T1000 (cell line): Measurements from ENCODE around the gene USP21.
"Not testable (repeated sequence)": the region's sequence is repeated elsewhere in the genome, so short reads cannot be mapped to it uniquely, and the experiment has no call there.

Experiments used
- DNase-seq: peaks from one replicate; lab custom pipeline; 2025; ENCODE audit warnings: mixed read lengths; lab: John Stamatoyannopoulos, UW

USP21 gene, protein sequence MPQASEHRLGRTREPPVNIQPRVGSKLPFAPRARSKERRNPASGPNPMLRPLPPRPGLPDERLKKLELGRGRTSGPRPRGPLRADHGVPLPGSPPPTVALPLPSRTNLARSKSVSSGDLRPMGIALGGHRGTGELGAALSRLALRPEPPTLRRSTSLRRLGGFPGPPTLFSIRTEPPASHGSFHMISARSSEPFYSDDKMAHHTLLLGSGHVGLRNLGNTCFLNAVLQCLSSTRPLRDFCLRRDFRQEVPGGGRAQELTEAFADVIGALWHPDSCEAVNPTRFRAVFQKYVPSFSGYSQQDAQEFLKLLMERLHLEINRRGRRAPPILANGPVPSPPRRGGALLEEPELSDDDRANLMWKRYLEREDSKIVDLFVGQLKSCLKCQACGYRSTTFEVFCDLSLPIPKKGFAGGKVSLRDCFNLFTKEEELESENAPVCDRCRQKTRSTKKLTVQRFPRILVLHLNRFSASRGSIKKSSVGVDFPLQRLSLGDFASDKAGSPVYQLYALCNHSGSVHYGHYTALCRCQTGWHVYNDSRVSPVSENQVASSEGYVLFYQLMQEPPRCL

GRCh38 chr1:161159087-161159912 lies at the start of gene USP21:
TSS of gene USP21 (plus strand) at chr1:161159500. CDS start at chr1:161160641, 1,141 bp downstream.
- peak; percentile 80 for DNase-seq

- no peak for DNase-seq
Measured at GRCh38 chr1:161111117-161111516, 48.2 kb upstream of the USP21 start.

- DNase-seq = no peak
Measured at GRCh38 chr1:161111527-161111926, 47.8 kb upstream of the USP21 start.

- no peak for DNase-seq
Measured at GRCh38 chr1:161113915-161114314, 45.4 kb upstream of the USP21 start.

GRCh38 chr1:161114556-161114955 lies 44.7 kb upstream of the USP21 start:
- no peak for DNase-seq

GRCh38 chr1:161115132-161115711 lies 44.1 kb upstream of the USP21 start:
- no peak for DNase-seq

DNA sequence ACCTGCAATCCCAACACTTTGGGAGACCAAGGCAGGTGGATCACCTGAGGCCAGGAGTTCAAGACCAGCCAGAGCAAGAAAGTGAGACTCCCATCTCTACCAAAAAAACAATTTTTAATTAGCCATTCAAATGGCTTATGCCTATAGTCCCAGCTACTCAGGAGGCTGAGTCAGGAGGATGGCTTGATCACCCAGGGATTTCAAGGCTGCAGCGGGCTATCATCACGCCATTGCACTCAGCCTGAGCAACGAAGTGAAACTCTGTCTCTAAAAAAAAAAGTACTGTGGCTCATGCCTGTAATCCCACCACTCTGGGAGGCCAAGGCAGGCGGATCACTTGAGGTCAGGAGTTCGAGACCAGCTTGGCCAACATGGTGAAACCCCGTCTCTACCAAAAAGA lies 43.3 kb upstream of the USP21 start:
- DNase-seq = not testable (repeated sequence)

DNA sequence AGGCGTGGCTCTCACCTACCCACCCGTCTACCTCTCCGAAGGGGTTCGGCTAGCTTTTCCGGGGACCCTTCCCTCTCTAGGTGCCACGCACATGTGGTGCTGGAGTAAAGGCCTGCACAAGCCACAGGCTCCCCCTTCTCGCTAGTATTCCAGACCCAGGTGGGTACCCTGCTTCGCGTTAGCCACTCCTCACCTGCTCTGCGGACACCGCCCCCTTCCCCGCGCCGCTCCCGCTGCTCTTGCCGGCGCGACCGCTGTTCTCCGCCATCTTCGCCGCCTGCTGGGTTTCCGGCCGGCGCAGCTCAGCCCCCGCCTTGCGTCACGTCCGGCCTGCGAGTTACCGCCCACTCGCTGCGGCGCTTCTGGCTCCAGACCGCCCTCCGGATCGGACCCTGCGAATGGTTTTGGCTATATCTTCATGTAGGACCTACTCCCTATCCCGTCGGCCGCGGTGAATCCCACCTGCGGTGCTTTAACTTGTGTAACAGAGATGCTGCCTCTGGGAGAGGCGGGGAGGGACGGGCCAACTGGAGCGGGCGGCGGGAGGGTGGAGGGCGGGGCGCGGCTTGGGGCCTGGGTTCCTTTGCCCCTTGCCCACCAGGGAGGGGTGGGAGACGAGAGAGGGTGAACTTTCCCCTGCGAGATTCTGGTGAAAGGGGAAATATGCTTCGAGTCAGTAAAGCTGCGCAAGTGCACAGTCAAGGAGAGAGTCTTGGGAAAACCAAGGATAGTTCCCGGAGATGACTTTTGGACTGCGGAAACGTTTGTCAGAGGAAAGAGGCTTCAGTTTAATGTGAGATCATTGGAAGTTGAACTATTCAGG lies 41.3 kb upstream of the USP21 start, which contains the start of the genes NIT1 and PFDN2:
Gene NIT1, plus strand, starts transcription at position 347 of the 823 bp plus-strand sequence. Its CDS starts 72 bp downstream, at position 419.
Gene PFDN2, minus strand, starts transcription at position 279 of the 823 bp plus-strand sequence. Its CDS starts 11 bp downstream, at position 268.
- DNase-seq = peak; percentile 62

GRCh38 chr1:161119092-161119903 lies 40.0 kb upstream of the USP21 start:
- no peak for DNase-seq

GRCh38 chr1:161121042-161121650 lies 38.2 kb upstream of the USP21 start:
- DNase-seq = no peak

GRCh38 chr1:161121834-161122233 lies 37.5 kb upstream of the USP21 start:
- DNase-seq = no peak

- no peak for DNase-seq
Measured at GRCh38 chr1:161122967-161123366, 36.3 kb upstream of the USP21 start.

- no peak for DNase-seq
Measured at GRCh38 chr1:161127649-161128048, 31.7 kb upstream of the USP21 start.

GRCh38 chr1:161128591-161129420 lies 30.5 kb upstream of the USP21 start:
- no peak for DNase-seq

DNA sequence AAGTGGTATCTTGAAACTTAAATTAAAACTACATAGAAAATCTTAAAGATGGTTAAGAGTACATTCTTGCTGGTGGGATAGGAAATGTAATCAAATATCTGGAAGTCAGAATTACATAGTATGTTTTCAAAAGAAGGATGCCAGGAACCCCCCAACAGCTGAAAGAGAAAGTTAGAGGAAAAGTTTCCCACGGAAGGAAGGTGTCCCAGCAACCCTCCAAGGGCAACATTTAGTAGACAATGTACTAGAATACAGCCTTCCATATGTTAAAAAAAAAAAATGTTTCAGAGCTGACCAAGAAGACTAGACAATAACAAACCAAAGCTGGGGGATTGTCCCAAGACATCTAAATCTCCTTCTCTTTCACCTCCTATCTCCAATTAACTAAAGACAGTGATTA lies 29.0 kb upstream of the USP21 start:
- no peak for DNase-seq

DNA sequence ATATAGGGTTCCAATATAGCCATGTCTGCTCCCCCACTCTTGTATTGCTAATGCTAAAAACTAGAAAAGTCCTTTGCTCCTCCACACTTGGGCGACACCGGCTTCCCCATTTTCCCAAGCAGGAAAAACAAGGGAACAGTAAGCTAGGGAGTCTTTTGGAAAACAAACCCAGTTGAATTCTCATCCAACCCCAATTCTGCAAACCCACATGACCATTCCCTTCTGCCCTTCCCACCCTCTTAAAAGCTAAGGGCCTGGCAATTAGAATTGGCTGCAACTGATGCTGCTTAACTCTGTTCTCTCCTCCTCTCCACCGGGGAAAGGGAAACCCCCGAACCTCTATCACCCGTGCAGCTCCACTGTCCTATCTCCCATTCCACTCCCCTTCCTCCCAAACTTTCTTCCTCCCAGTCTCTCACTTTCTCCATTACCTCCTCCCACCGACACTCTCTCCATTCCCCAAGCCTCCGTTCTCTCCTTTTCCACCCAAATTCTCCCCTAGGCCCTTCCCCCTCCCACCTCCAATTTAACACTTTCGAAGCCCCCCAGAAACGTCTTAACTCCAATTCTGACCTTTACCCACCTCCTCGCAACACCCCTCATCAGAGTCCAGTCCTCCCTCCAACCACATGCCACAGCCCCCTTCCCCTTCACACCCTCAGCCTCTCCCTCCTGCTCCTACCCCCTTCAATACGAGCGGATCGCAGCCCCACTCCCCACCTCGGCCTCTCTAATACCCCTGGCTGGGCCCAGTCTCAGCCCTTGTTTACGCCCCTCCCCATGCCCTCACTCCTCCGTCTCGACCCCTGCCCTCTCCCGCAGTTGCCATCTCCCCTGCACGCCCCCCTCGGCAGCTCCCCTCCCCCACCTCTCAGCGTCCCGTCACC lies 27.5 kb upstream of the USP21 start:
- DNase-seq = no peak

DNA sequence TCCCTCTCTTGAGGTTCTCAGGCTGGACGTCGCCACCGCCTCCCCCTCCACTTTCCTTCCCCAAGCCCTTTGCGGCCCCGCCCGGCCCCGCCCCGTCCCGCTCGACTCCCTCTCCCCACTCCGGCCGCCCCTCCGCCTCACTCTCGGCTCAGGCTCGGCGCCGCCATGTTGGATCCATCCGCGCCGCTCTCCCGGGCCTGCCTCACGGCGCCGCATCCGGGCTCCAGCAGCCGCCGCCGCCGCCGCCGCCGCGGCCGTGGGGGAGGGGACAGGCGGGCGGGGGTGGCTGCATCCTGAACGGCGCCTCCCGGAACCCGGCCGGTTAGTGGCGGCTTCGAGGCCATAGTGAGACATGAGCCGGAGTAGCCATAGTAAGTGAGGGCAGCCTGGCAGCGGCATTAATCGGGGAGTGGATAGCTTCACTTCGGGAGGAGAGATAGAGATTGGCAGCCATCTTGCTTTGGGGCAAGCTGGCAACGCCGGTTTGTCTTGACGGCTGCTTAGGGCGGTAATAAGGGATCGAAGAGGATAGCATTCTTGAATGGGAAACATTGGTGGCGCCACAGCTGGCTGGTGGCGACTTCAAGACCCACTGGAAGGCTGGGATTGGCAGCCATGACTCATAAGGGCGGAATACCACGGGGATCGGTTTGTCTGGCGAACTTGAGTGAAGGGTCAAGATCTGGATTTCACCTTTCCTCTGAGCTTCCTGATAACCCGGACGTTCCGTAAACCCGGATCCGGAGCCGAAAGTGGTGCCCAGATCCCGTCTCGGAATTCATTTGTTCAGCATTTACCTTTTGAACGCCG lies 26.7 kb upstream of the USP21 start, which contains the start of gene DEDD:
Gene DEDD, minus strand, starts transcription at position 258 of the 810 bp plus-strand sequence. CDS start 8,205 bp downstream, outside the sequence.
- peak; percentile 87 for DNase-seq
